ENCODE results near the gene TNS3.

TNS3 gene

DNA sequence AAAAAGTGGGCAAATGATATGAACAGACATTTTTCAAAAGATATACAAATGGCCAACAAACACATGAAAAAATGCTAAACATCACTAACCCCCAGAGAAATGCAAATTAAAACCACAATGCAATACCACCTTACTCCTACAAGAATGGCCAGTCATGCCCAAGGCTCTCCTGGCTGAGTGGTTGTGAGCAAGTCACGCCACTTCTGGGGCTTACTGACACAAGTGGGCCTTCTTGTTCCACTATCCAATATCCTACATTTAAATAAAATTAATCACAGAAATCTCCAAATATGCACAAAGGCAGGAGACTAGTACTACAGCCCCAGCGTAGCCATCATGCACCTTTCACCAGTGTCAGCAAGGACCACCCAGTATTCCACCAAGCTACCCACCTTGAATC lies 181.9 kb downstream of the TNS3 start:
- TF ChIP-seq, protein P1, sequence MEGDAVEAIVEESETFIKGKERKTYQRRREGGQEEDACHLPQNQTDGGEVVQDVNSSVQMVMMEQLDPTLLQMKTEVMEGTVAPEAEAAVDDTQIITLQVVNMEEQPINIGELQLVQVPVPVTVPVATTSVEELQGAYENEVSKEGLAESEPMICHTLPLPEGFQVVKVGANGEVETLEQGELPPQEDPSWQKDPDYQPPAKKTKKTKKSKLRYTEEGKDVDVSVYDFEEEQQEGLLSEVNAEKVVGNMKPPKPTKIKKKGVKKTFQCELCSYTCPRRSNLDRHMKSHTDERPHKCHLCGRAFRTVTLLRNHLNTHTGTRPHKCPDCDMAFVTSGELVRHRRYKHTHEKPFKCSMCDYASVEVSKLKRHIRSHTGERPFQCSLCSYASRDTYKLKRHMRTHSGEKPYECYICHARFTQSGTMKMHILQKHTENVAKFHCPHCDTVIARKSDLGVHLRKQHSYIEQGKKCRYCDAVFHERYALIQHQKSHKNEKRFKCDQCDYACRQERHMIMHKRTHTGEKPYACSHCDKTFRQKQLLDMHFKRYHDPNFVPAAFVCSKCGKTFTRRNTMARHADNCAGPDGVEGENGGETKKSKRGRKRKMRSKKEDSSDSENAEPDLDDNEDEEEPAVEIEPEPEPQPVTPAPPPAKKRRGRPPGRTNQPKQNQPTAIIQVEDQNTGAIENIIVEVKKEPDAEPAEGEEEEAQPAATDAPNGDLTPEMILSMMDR (IDR thresholded peaks at IDR 0.05; ENCODE audit: low read depth, low read length) = no peak

DNA sequence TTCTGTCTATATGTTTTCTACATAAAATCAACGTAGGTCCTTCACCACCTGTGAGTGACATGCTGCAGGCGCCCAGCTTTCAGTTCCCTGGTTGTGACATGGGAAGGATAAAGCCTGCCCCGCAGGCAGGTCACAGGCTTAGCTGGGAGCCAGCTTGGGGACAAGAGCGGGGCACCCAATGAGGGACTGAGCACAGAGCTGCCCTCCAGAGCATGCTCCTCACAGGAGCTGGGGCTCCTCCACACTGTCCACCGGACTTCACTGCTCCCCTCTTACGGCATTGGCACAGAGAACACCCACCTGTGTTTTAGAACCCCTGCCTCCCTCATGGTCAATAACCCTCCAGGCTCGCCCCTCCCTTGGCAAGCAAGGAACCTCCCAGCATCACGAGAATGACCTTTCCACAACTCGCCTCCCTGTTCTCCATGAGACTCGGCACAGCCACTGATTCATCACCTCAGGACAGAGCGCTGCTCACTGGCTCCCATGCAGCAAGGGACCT lies 187.1 kb downstream of the TNS3 start:
- DNase-seq (ENCODE audit: extremely low read depth, low read depth) = no peak
- TF ChIP-seq, protein P1 (IDR thresholded peaks at IDR 0.05; ENCODE audit: low read depth, low read length) = no peak

More for the DNA sequence above, 181.9 kb downstream of the TNS3 start:
- no peak for DNase-seq (ENCODE audit: extremely low read depth, low read depth)

DNA sequence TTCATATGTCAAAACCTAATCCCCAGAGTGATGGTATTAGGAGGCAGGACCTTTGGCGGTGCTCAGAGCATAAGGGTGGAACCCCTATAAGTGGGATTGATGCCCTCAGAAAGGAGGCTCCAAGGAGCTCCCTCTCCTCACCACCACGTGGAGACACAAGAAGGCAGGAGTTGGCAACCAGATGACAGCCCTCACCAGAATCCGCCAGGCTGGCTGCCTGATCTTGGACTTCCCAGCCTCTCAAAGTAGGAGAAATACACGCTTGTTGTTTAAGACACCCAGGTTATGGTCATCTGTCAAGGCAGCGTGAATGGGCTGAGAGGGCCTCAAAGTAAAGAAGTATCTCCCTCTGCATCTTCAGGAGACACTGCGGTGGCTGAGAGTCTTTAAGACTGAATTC lies 187.7 kb downstream of the TNS3 start:
- TF ChIP-seq, protein P1 (IDR thresholded peaks at IDR 0.05; ENCODE audit: low read depth, low read length) = no peak
- no peak for DNase-seq (ENCODE audit: extremely low read depth, low read depth)

DNA sequence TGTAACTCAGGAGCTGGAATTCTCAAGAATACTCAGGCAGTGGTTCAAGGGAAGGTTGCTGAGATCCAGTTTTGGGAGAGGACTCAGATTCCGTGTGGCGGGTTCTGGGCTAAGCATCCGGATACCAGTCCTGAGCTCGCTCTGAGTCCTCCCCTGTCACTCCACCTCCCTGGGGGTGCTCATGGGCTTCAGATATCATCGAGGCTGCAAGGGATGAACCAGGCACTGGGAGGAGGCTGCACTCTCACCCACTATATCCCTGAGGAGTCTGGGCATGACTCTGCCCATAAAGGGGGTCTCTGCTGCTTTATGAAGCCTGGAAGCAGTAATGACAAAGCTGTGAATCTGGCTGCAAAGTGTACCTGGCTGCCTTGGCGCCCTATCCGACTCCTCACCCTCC lies 188.5 kb downstream of the TNS3 start:
- TF ChIP-seq, protein P1 (IDR thresholded peaks at IDR 0.05; ENCODE audit: low read depth, low read length) = no peak
- DNase-seq (ENCODE audit: extremely low read depth, low read depth) = no peak

DNA sequence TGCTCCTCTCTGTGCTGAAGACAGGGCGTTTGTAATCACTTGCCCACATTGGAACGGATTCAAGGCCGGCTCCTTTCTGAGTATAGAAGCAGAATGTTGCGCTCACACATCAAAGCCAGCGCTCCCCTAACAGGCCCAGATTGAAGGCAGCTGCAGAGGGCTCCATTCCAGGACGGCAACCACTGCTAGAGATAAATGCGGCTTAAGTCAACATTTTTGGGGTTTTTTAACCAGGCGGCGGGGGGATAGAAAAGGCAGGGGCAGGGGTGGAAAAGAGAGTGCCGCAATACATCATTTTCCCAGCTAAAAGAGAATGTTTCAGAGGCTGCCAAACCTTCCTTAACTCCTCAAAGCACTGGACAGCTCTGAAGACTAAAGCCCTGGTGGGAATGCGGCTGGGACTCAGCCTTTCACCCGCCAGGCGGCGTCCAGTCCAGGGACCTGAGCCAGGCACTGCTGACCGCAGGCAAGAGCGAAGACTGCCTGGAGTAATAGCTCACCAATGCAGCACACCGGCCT lies 189.6 kb downstream of the TNS3 start:
- peak; percentile 78 for DNase-seq (ENCODE audit: extremely low read depth, low read depth)
- TF ChIP-seq, protein P1 (IDR thresholded peaks at IDR 0.05; ENCODE audit: low read depth, low read length) = peak; percentile 73

DNA sequence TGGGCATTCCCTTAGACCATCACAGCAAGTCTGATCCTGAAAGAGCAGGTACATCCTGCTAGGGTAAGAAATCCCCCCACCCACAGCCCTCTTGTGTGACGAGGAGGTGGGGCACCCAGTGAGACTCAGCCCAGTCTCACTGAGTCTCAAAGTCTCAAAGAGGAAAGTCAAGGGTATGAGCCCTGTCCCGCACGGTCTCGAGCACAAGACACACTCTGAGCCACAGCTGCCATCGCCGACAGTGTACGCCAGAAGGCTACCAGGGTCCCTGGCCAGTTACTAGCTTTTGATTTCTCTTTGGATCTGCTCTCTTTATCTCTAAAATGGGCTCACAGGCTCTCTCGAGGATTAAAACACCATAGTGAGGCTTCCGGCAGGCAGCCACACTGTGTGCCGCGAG lies 190.2 kb downstream of the TNS3 start:
- TF ChIP-seq, protein P1 (IDR thresholded peaks at IDR 0.05; ENCODE audit: low read depth, low read length) = no peak

DNA sequence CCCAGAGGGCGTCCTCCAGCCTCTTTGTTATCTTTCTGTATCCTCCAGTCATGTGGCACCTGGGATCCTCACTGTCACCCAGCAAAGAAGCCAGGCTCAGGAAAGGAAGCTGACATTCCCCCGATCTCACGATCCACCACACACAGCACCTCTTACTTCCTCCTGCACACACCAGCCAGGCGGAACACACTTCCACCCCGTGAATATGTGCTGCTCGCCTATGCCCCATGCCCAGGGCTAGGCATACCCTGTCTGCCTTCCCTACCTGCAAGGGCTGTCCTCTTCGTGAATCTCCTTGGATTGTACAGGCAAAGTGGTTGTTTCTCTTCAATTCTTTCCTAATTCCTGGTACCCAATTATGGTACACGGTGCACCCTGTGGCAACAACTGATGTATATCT lies 191.0 kb downstream of the TNS3 start:
- TF ChIP-seq, protein P1 (IDR thresholded peaks at IDR 0.05; ENCODE audit: low read depth, low read length) = no peak
- DNase-seq (ENCODE audit: extremely low read depth, low read depth) = no peak

More for the DNA sequence above, 190.2 kb downstream of the TNS3 start:
- DNase-seq (ENCODE audit: extremely low read depth, low read depth) = no peak

Measured in AG09319 (cell line).